GM12874 (cell line): ENCODE results near the gene SPTLC1.

ENCODE experiments used
- TF ChIP-seq, protein P1 (sequence below): IDR thresholded peaks from 2 replicates; pipeline ENCODE4 v1.5.1; 2011; ENCODE audit warnings: low read depth, mild to moderate bottlenecking, control low read depth, low read length, moderate library complexity; ENCODE audit not compliant: insufficient read depth

SPTLC1 gene

DNA sequence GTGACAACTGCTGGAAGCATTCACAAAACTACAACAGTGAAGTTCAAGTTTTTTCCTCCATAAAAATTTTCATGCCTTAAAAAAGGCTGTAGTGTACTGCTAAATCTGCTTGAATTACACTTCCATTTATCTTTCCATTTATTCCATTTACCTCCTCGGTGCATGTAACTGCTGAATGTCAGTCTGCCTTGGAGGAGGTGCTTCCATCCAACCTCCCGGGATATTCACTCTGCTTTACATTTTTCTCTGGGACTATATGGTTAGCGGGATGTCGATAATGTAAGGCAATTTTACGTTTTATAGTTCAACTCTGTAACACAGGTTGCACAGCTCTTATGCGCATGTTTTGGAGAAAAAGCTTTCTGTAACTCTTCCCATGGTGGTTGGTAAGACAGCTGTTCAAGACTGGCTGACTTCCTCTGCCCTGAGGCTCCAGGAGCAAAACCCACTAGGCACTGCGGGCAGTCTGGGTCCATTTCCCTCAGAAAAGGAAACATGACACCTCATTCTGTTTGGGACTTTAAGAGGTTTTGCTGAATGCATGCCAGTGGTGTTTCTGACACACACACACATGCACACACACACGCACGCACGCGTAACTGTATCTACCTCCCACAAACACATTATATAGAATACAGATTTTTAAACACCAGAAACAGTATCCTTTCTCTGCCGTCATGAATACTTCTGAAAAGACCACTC lies 66.1 kb downstream of the SPTLC1 start:
- TF ChIP-seq, protein P1, sequence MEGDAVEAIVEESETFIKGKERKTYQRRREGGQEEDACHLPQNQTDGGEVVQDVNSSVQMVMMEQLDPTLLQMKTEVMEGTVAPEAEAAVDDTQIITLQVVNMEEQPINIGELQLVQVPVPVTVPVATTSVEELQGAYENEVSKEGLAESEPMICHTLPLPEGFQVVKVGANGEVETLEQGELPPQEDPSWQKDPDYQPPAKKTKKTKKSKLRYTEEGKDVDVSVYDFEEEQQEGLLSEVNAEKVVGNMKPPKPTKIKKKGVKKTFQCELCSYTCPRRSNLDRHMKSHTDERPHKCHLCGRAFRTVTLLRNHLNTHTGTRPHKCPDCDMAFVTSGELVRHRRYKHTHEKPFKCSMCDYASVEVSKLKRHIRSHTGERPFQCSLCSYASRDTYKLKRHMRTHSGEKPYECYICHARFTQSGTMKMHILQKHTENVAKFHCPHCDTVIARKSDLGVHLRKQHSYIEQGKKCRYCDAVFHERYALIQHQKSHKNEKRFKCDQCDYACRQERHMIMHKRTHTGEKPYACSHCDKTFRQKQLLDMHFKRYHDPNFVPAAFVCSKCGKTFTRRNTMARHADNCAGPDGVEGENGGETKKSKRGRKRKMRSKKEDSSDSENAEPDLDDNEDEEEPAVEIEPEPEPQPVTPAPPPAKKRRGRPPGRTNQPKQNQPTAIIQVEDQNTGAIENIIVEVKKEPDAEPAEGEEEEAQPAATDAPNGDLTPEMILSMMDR: no peak

DNA sequence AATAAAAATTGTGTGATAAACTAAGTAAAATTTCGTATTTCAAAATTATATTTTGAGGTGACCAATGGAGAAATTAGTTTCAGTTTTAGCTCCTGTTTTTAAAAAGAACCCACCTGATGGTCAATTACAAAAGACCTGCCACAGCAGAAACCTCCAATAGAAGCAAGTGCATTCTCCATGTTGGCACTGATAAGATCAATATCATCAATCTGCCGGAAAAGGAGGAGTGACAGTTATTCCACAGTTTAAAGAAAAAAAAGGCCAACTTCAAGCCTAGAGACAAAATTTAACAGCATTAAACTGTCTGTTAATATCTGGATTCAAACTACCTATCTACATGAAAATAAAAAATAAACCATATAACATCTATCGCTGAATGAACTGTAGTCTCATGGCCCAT lies 67.7 kb downstream of the SPTLC1 start:
- TF ChIP-seq, protein P1: no peak

DNA sequence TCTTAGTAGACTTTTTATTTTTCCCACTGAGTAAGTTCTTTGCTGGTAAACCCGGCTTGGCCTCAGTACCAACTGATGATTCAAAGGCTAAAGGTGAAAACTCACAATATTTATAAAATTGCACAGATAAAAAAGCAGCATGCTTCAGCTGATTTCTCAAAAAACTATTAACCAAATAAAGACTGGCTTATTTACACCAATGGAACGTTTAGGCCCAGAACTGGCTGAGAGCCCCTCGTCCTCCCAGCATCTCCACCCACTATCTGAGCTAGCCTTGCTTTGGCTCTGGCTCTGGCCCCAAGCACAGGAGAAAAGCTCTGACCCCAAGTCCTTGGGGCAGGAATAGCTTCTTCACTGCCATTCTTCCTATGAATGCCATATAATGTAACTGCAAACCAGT lies 68.5 kb downstream of the SPTLC1 start:
- TF ChIP-seq, protein P1: no peak

DNA sequence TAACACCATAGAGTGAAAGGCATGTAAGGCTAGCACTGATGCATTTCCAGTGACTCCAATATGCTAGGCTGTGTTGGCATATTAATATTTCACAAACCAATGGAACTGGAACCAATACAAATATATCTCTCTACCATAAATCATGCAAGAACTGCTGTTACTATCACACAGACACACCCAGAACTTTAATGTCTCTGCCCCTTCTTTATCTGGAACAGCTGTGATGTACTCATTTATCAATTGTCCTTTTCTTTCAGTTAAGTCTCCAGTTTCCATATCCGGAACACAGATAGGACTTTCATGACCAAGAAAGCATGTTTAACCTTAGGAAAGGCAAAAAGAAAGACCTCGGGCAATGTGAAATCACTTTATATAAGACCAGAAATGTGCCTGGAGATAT lies 70.3 kb downstream of the SPTLC1 start:
- TF ChIP-seq, protein P1: no peak

DNA sequence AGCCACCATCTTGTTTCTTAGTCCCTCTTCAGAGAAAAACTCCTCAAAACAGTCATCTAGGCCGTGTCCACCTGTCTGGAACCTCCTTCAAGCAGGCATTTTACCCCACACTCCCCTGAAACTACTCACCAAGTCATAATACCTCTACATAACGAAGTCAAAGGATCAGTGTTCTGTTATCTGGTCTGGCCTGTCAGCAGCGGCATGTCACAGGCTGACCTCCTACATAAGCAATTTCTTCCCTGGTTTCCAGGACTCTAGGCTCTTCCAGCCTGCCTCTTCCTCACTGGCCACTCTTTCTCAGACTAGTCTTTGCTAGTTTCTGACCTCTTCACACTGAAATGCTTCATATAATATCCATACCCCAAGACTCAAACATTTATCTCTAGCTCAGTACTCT lies 72.2 kb downstream of the SPTLC1 start:
- TF ChIP-seq, protein P1: no peak

DNA sequence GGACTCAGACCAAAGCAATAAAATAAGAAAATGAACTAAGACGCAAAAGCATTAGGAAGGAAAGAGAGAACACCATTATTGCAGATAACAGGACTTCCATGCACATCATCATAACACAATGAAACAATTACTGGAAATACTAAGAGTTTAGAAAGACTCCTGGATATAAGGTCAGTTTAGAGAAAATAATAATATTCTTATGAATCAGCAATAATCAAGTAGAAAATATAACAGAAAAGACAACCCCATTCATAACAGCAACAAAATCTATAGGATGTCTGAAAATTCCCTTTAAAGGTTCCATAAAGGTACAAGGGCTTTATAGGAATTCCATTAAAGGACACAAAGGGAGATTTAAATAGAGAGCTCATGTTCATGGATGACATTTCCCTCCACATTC lies 73.0 kb downstream of the SPTLC1 start:
- TF ChIP-seq, protein P1: no peak

DNA sequence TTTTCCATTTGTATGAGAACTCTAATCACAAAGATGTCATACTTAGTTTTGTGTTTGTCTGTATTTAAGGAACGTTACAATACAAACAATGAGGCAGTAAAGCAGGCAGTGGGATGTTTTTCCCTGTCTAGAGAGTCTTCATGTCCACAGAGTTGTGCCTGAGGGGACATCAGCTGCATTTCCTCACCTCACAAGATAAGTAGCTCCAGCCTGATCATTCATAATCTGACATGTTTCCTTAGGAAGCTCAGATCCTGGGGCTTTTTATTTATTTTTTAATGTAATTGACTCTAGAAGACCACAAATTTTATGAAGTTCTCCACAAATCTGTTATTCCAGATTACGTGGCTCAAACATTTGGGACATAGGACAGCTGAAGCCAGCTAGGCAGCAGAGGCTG lies 78.5 kb downstream of the SPTLC1 start:
- TF ChIP-seq, protein P1: no peak
